ENCODE results near the gene ARHGEF11.

GRCh38 chr1:156894711-156895454 is 150.7 kb downstream of the ARHGEF11 start:
- TF ChIP-seq CTCF (conservative IDR thresholded peaks at IDR 0.05; ENCODE audit: low read depth, low read length) (no peak), EZH2 (IDR thresholded peaks at IDR 0.05; ENCODE audit: borderline replicate concordance, low read depth, low read length, poor library complexity, severe bottlenecking) (no peak)
